SK-N-SH treated with all-trans-retinoic acid at 6 μM for 48 hours (cell line): Measurements from ENCODE around the gene FSD1L.

ENCODE experiments used
- ATAC-seq: fragments of 200-7000 bp; cut with Tn5 transposase; 3 replicates; pipeline ENCODE4 v1.9.1; 2020; ENCODE audit warnings: mild to moderate bottlenecking, moderate library complexity
- ARNTL ChIP-seq: fragments of 450-650 bp; formaldehyde crosslinking; IDR thresholded peaks from 2 replicates; pipeline ENCODE4 v1.5.0; 2020; ENCODE audit warnings: low read depth, mild to moderate bottlenecking, moderate library complexity, borderline replicate concordance
- BACH2 ChIP-seq: fragments of 250-450 bp; sonication (Bioruptor Pico); IDR thresholded peaks from 2 replicates; pipeline ENCODE4 v1.9.0; 2021; ENCODE audit warnings: mild to moderate bottlenecking, borderline replicate concordance
- CSDC2 ChIP-seq: fragments of 250-450 bp; sonication (Bioruptor Pico); IDR thresholded peaks from 2 replicates; pipeline ENCODE4 v1.5.0; 2020; ENCODE audit warnings: mild to moderate bottlenecking, moderate library complexity
- CSRNP3 ChIP-seq: fragments of 250-450 bp; sonication (Bioruptor Pico); IDR thresholded peaks from 2 replicates; pipeline ENCODE4 v1.5.1; 2021; ENCODE audit warnings: mild to moderate bottlenecking, moderate library complexity
- ESRRG ChIP-seq: fragments of 250-450 bp; sonication (Bioruptor Pico); IDR thresholded peaks from 2 replicates; pipeline ENCODE4 v1.6.1; 2021; ENCODE audit warnings: mild to moderate bottlenecking
- ISL1 ChIP-seq: fragments of 250-450 bp; sonication (Bioruptor Pico); IDR thresholded peaks from 2 replicates; pipeline ENCODE4 v2.1.2; 2022; ENCODE audit warnings: mild to moderate bottlenecking, moderate library complexity
- OSR1 ChIP-seq: fragments of 250-450 bp; sonication (Bioruptor Pico); IDR thresholded peaks from 2 replicates; pipeline ENCODE4 v1.8.0; 2022; ENCODE audit warnings: moderate library complexity, mild to moderate bottlenecking, inconsistent platforms
- PATZ1 ChIP-seq: fragments of 250-450 bp; sonication (Bioruptor Pico); IDR thresholded peaks from 2 replicates; pipeline ENCODE4 v1.8.0; 2020; ENCODE audit warnings: mild to moderate bottlenecking, moderate library complexity, borderline replicate concordance
- POU6F1 ChIP-seq: fragments of 250-450 bp; sonication (Bioruptor Pico); IDR thresholded peaks from 2 replicates; pipeline ENCODE4 v1.8.0; 2021; ENCODE audit warnings: low read depth, mild to moderate bottlenecking, moderate library complexity, borderline replicate concordance
- PPARA ChIP-seq: fragments of 250-450 bp; sonication (Bioruptor Pico); IDR thresholded peaks from 2 replicates; pipeline ENCODE4 v1.5.0; 2020; ENCODE audit warnings: mild to moderate bottlenecking, borderline replicate concordance
- RARB ChIP-seq: fragments of 250-450 bp; sonication (Bioruptor Pico); IDR thresholded peaks from 2 replicates; pipeline ENCODE4 v1.8.0; 2021; ENCODE audit warnings: mild to moderate bottlenecking, moderate library complexity
- SNAI2 ChIP-seq: fragments of 250-450 bp; sonication (Bioruptor Pico); IDR thresholded peaks from 2 replicates; pipeline ENCODE4 v1.5.0; 2020; ENCODE audit warnings: mild to moderate bottlenecking, moderate library complexity
- TCF4 ChIP-seq: fragments of 250-450 bp; sonication (Bioruptor Pico); IDR thresholded peaks from 2 replicates; pipeline ENCODE4 v1.8.0; 2021; ENCODE audit warnings: mild to moderate bottlenecking, moderate library complexity, borderline replicate concordance
- TOX ChIP-seq: fragments of 250-450 bp; sonication (Bioruptor Pico); IDR thresholded peaks from 2 replicates; pipeline ENCODE4 v1.8.0; 2021; ENCODE audit warnings: mild to moderate bottlenecking, moderate library complexity, borderline replicate concordance
- TSHZ2 ChIP-seq: fragments of 250-450 bp; sonication (Bioruptor Pico); IDR thresholded peaks from 2 replicates; pipeline ENCODE4 v1.5.0; 2020; ENCODE audit warnings: mild to moderate bottlenecking, moderate library complexity
- ZC3H10 ChIP-seq: fragments of 250-450 bp; sonication (Bioruptor Pico); IDR thresholded peaks from 2 replicates; pipeline ENCODE4 v1.5.1; 2021; ENCODE audit warnings: mild to moderate bottlenecking, moderate library complexity
- ZFP3 ChIP-seq: fragments of 250-450 bp; sonication (Bioruptor Pico); IDR thresholded peaks from 2 replicates; pipeline ENCODE4 v1.5.0; 2020; ENCODE audit warnings: mild to moderate bottlenecking, moderate library complexity
- ZFP30 ChIP-seq: fragments of 450-650 bp; formaldehyde crosslinking; IDR thresholded peaks from 2 replicates; pipeline ENCODE4 v1.5.0; 2022; ENCODE audit warnings: mild to moderate bottlenecking, moderate library complexity
- ZNF565 ChIP-seq: fragments of 450-650 bp; formaldehyde crosslinking; conservative IDR thresholded peaks from 2 replicates; pipeline ENCODE4 v1.5.0; 2020; ENCODE audit warnings: low read depth, mild to moderate bottlenecking, moderate library complexity
- ZNF70 ChIP-seq: fragments of 450-650 bp; formaldehyde crosslinking; IDR thresholded peaks from 2 replicates; pipeline ENCODE4 v1.5.0; 2020; ENCODE audit warnings: mild to moderate bottlenecking, moderate library complexity
- ZNF8 ChIP-seq: fragments of 450-650 bp; formaldehyde crosslinking; IDR thresholded peaks from 2 replicates; pipeline ENCODE4 v1.5.0; 2020; ENCODE audit warnings: mild to moderate bottlenecking, moderate library complexity

FSD1L gene

GRCh38 chr9:105415662-105415980 lies 32.2 kb upstream of the FSD1L start (continued):
- TF ChIP-seq TSHZ2 (CRISPR knock-in tag) (no peak), PATZ1 (no peak), POU6F1 (CRISPR knock-in tag) (no peak), CSDC2 (CRISPR knock-in tag) (no peak), RARB (CRISPR knock-in tag) (no peak)

GRCh38 chr9:105416840-105417239 lies 31.0 kb upstream of the FSD1L start:
- TF ChIP-seq ESRRG (CRISPR knock-in tag) (no peak), ISL1 (CRISPR knock-in tag) (no peak), OSR1 (CRISPR knock-in tag) (no peak), ARNTL (CRISPR knock-in tag) (no peak), ZNF8 (CRISPR knock-in tag) (no peak), ZFP3 (CRISPR knock-in tag) (no peak), POU6F1 (CRISPR knock-in tag) (no peak), PATZ1 (no peak), BACH2 (CRISPR knock-in tag) (no peak), PPARA (CRISPR knock-in tag) (no peak), ZNF70 (CRISPR knock-in tag) (no peak), CSRNP3 (CRISPR knock-in tag) (no peak)
- ATAC-seq = no peak

GRCh38 chr9:105418588-105419500 lies 29.0 kb upstream of the FSD1L start:
- ATAC-seq = no peak
- TF ChIP-seq TOX (CRISPR knock-in tag) = no peak
- TF ChIP-seq CSRNP3 (CRISPR knock-in tag) = no peak
- no peak for TF ChIP-seq BACH2 (CRISPR knock-in tag)
- TF ChIP-seq PPARA (CRISPR knock-in tag) = no peak
- no peak for TF ChIP-seq ZC3H10 (CRISPR knock-in tag)
- TF ChIP-seq SNAI2 (CRISPR knock-in tag) = no peak
- TF ChIP-seq ZFP30 (CRISPR knock-in tag) = no peak
- TF ChIP-seq ARNTL (CRISPR knock-in tag) = no peak
- no peak for TF ChIP-seq ISL1 (CRISPR knock-in tag)
- no peak for TF ChIP-seq ZNF8 (CRISPR knock-in tag)
- TF ChIP-seq ZNF565 (CRISPR knock-in tag) = no peak
- no peak for TF ChIP-seq TCF4
- no peak for TF ChIP-seq PATZ1
